GM23338 (cell line): Measurements from ENCODE around the gene MAPRE3. TPM values are rescaled to one million over a fixed set of nuclear protein-coding genes. Genes with fewer than 3 reads are reported as not detected.

Experiments used
- ATAC-seq: fragments of 200-7000 bp; cut with Tn5 transposase; 3 replicates; pipeline ENCODE4 v1.9.1; 2020
- DNase-seq: peaks from one replicate; pipeline ENCODE4 v3.0.0-alpha.2; 2015; ENCODE audit warnings: low spot score
- H2AFZ ChIP-seq: fragments of 200-600 bp; sonication (generic); 2 replicates; pipeline ENCODE4 v1.8.0; 2016; ENCODE audit warnings: antibody characterized with exemption, mild to moderate bottlenecking, moderate library complexity
- H3F3A ChIP-seq: fragments of 200-600 bp; sonication (generic); replicated peaks from 2 replicates; pipeline ENCODE4 v1.8.0; 2017; ENCODE audit warnings: antibody characterized with exemption, mixed run types, low read depth
- H3K27ac ChIP-seq: fragments of 200-600 bp; sonication (generic); 2 replicates; pipeline ENCODE4 v1.6.1; 2016; ENCODE audit warnings: low read depth
- H3K27me3 ChIP-seq: fragments of 200-600 bp; sonication (generic); 2 replicates; pipeline ENCODE4 v1.8.0; 2016; ENCODE audit warnings: mild to moderate bottlenecking, mixed run types, moderate library complexity; ENCODE audit not compliant: insufficient read depth
- H3K36me3 ChIP-seq: fragments of 200-600 bp; sonication (generic); 2 replicates; pipeline ENCODE4 v1.8.0; 2016; ENCODE audit warnings: mild to moderate bottlenecking; ENCODE audit not compliant: insufficient read depth
- H3K4me1 ChIP-seq: fragments of 200-600 bp; sonication (generic); 2 replicates; pipeline ENCODE4 v1.8.0; 2016; ENCODE audit warnings: mild to moderate bottlenecking, moderate library complexity; ENCODE audit not compliant: insufficient read depth
- H3K4me2 ChIP-seq: fragments of 200-600 bp; sonication (generic); 2 replicates; pipeline ENCODE4 v1.7.1; 2017; ENCODE audit warnings: mixed run types
- H3K4me3 ChIP-seq: fragments of 200-600 bp; sonication (generic); 2 replicates; pipeline ENCODE4 v1.6.1; 2016; ENCODE audit warnings: mixed run types
- H3K79me2 ChIP-seq: fragments of 200-600 bp; sonication (generic); replicated peaks from 2 replicates; pipeline ENCODE4 v1.8.0; 2017; ENCODE audit warnings: mild to moderate bottlenecking; ENCODE audit not compliant: insufficient read depth
- H3K9me2 ChIP-seq: fragments of 200-600 bp; sonication (generic); 2 replicates; pipeline ENCODE4 v1.8.0; 2017; ENCODE audit not compliant: insufficient read depth
- H4K20me1 ChIP-seq: fragments of 200-600 bp; sonication (generic); replicated peaks from 2 replicates; pipeline ENCODE4 v1.8.0; 2017; ENCODE audit warnings: mild to moderate bottlenecking; ENCODE audit not compliant: insufficient read depth
- H3K27ac Mint-ChIP-seq: 2 replicates; pipeline ENCODE4 v1.8.0; 2020; ENCODE audit warnings: inconsistent platforms, mild to moderate bottlenecking, moderate library complexity, mixed read lengths
- H3K27me3 Mint-ChIP-seq: 3 replicates; pipeline ENCODE4 v1.8.0; 2022; ENCODE audit warnings: low read depth, mild to moderate bottlenecking, moderate library complexity, mixed read lengths, inconsistent platforms; ENCODE audit not compliant: insufficient read depth, poor library complexity
- H3K36me3 Mint-ChIP-seq: 3 replicates; pipeline ENCODE4 v1.8.0; 2021; ENCODE audit warnings: low read depth, mild to moderate bottlenecking, inconsistent platforms, moderate library complexity, mixed read lengths
- H3K4me1 Mint-ChIP-seq: 3 replicates; pipeline ENCODE4 v1.8.0; 2020; ENCODE audit warnings: mild to moderate bottlenecking, inconsistent platforms, mixed read lengths
- H3K4me3 Mint-ChIP-seq: 3 replicates; pipeline ENCODE4 v1.8.0; 2021; ENCODE audit warnings: moderate library complexity, mild to moderate bottlenecking, inconsistent platforms, mixed read lengths
- H3K9me3 Mint-ChIP-seq: 3 replicates; pipeline ENCODE4 v1.8.0; 2020; ENCODE audit warnings: moderate library complexity, mild to moderate bottlenecking, inconsistent platforms, mixed read lengths
- CTCF ChIP-seq, 2 experiments: fragments of 200-600 bp in 1 of 2; sonication (generic) in 1 of 2; conservative IDR thresholded peaks; 2 replicates each; pipeline versions ENCODE4 v1.5.1 to v1.6.1; 2016 to 2017; ENCODE audit warnings: antibody characterized with exemption in 2 of 2, low read depth in 2 of 2, mild to moderate bottlenecking in 2 of 2, moderate library complexity in 1 of 2
- ETS1 ChIP-seq: IDR thresholded peaks from 2 replicates; pipeline ENCODE4 v1.6.1; 2016; ENCODE audit warnings: antibody characterized with exemption
- EZH2 ChIP-seq: fragments of 200-600 bp; sonication (generic); IDR thresholded peaks from one replicate; pipeline ENCODE4 v1.8.0; 2017; ENCODE audit warnings: antibody characterized with exemption, mild to moderate bottlenecking, low read depth; ENCODE audit not compliant: unreplicated experiment
- EZH2phosphoT487 ChIP-seq: fragments of 200-600 bp; sonication (generic); IDR thresholded peaks from one replicate; pipeline ENCODE4 v1.8.1; 2018; ENCODE audit warnings: antibody characterized with exemption; ENCODE audit not compliant: unreplicated experiment
- JUNB ChIP-seq: IDR thresholded peaks from one replicate; pipeline ENCODE4 v1.6.1; 2016; ENCODE audit warnings: antibody characterized with exemption; ENCODE audit not compliant: unreplicated experiment
- NANOG ChIP-seq: IDR thresholded peaks from 2 replicates; pipeline ENCODE4 v1.6.1; 2016; ENCODE audit warnings: antibody characterized with exemption, borderline replicate concordance
- POLR2AphosphoS5 ChIP-seq: IDR thresholded peaks from 2 replicates; pipeline ENCODE4 v1.6.1; 2016; ENCODE audit warnings: antibody characterized with exemption, low read depth
- REST ChIP-seq: IDR thresholded peaks from one replicate; pipeline ENCODE4 v1.6.1; 2018; ENCODE audit warnings: antibody characterized with exemption; ENCODE audit not compliant: unreplicated experiment
- STAT1 ChIP-seq: IDR thresholded peaks from one replicate; pipeline ENCODE4 v1.6.1; 2016; ENCODE audit warnings: antibody characterized with exemption; ENCODE audit not compliant: unreplicated experiment
- ZNF114 ChIP-seq: fragments of 250-450 bp; sonication (Bioruptor Pico); IDR thresholded peaks from 2 replicates; pipeline ENCODE4 v1.5.0; 2020; ENCODE audit warnings: mild to moderate bottlenecking, moderate library complexity
- ZNF331 ChIP-seq: fragments of 250-450 bp; sonication (Bioruptor Pico); IDR thresholded peaks from 2 replicates; pipeline ENCODE4 v1.5.0; 2020; ENCODE audit warnings: low read depth, mild to moderate bottlenecking, moderate library complexity
- ZNF462 ChIP-seq: fragments of 250-450 bp; sonication (Bioruptor Pico); IDR thresholded peaks from 2 replicates; pipeline ENCODE4 v1.5.0; 2020; ENCODE audit warnings: mild to moderate bottlenecking, moderate library complexity
- polyA plus RNA-seq: library from polyadenylated mRNA; unstranded; fragments of >200 nt; fragmentation: Nextera tagmentation; extraction: Ambion mirVana; gene quantifications from 2 replicates; pipeline ENCODE4 v1.2.1, GENCODE V29; 2016
- total RNA-seq: library from RNA; depleted of rRNA; stranded (reverse); fragments of >200 nt; shearing (Covaris generic); gene quantifications from 2 replicates; pipeline ENCODE4 v1.2.3, GENCODE V29; 2014

MAPRE3 gene
- total and polyA plus RNA-seq, 2 experiments from 2014 or later = 3.3 to 4.5 TPM

- peaks cover 2% of the 10 kb centered on the region; the same call in 1 of the 3 replicates for H3K4me1 Mint-ChIP-seq
- Histone ChIP-seq H3F3A (no peaks in the 10 kb centered on the region), H3K4me3 (no peak overlapping the region), H3K27me3 (no peaks in the 10 kb centered on the region), H3K36me3 (no peaks in the 10 kb centered on the region), H3K4me2 (no peak overlapping the region), H3K27ac (no peak overlapping the region), H2AFZ (no peak overlapping the region), H3K79me2 (no peaks in the 10 kb centered on the region), H4K20me1 (no peaks in the 10 kb centered on the region; the same call in 1 of the 2 replicates), H3K4me1 (no peaks in the 10 kb centered on the region), H3K9me2 (no peaks in the 10 kb centered on the region)
- no peaks in the 10 kb centered on the region for H3K9me3 Mint-ChIP-seq
- ATAC-seq = no peak
- DNase-seq = no peak
- TF ChIP-seq JUNB = no peak
- no peak for TF ChIP-seq EZH2
- no peak for TF ChIP-seq EZH2phosphoT487
- no peak for TF ChIP-seq ZNF114 (CRISPR knock-in tag)
- no peak for TF ChIP-seq REST
- TF ChIP-seq ZNF331 (CRISPR knock-in tag) = no peak
- no peak for TF ChIP-seq CTCF (conservative IDR thresholded peaks at IDR 0.05; ENCODE audit: low read depth in 2 of 2)
- no peak for TF ChIP-seq NANOG
- no peak for TF ChIP-seq POLR2AphosphoS5
- TF ChIP-seq ETS1 = no peak
- no peak for TF ChIP-seq STAT1
- TF ChIP-seq ZNF462 = no peak
- no peak overlapping the region for H3K4me3 Mint-ChIP-seq
- H3K36me3 Mint-ChIP-seq = no peaks in the 10 kb centered on the region
- H3K27ac Mint-ChIP-seq = no peak overlapping the region
- peaks cover 1% of the 10 kb centered on the region for H3K27me3 Mint-ChIP-seq
These were observed 21.3 kb downstream of the MAPRE3 start for GRCh38 chr2:26991717-26992116.
